Fibroblast of peridontal ligament (primary cell): ENCODE data around the gene STK33.

Source experiments
- DNase-seq: peaks from one replicate; pipeline ENCODE4 v3.0.0-alpha.2; 2010; ENCODE audit errors: extremely low read depth

Gene STK33

GRCh38 chr11:8356216-8356615, 237.8 kb downstream of the STK33 start:
- no peak for DNase-seq

DNA sequence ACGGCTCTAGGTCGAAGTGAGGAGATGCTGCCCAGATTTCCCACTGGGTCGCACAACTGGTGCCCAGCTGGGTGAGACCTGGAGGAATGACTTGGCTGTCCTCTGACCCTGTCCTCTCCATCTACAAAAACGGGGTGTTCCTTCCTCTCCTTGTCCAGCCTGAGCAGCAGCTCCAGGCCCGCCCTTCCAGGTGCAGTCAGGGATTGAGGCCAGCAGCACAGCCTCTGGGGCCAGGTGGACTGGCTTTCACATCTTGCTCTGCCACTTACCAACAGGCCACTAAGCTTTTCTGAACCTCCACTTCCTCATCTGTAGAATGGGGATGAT, 238.6 kb downstream of the STK33 start:
- DNase-seq = no peak

- DNase-seq = peak; percentile 1
Observed at GRCh38 chr11:8354622-8355415, 239.2 kb downstream of the STK33 start.

DNA sequence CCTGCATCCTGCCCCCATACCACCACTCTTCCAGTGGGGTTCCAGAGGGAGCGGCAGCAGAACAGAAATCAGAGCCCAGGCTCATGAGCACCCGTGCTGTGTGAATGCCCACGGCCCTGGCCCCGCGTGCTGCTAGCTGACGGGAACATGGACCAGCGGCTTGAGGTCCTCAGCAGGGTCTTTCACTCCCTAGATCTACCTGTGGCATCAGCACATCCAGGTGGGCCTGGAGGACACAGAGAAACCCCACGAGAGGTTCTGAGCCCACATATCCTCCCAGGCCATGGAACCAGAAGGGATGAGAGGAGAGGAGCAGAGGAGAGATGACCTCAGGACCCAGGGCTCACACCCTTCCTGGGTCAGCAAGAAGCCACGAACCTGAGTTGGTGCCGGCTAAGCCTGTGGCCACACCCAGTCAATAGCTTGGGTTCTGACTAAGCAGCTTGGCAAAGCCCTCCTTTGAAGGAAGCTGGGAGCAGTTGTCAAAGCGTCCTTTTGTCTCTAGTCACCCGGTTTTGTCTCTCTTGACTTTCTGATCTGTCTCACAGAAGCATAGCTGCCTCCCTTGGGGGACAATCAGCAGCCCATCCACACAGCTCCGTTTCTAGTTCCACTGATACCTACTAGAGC, 241.0 kb downstream of the STK33 start:
- DNase-seq = no peak

DNA sequence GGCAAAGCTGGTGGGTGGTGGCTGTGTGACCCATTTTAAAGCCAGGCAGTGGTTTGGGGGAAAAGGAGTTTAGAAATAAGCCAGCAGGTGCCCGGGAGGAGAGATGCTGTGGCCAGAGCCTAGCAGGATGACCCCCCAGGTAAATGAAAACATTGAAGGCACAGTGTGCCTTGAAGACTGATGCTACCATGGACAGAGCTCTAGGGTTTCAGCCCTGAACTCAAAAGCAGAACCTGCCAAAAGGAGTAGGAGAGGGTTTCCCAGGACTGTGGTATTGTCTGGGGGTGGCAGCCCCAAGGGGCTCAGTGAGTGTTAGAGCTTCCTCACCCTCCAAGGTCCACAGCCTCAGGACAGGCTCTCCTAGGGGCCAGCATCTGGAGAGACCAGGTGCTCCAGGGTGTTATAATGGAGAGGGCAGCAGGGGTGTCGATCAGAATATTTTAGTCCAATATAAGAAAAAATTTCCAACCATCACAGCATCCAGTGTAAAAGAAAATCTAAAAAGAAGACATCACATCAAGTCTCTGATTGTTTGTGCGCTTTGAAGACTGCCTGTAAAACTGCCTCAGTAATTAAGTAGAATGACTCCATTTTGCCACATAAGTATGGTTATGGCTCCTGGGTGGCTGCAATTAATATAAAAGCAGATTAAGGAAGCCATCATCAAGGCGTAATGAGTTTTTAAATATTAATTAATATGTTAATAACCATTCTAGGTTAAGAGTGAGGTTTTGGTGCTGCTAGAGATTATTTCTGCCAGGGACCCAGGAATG, 241.7 kb downstream of the STK33 start:
- DNase-seq = no peak

DNA sequence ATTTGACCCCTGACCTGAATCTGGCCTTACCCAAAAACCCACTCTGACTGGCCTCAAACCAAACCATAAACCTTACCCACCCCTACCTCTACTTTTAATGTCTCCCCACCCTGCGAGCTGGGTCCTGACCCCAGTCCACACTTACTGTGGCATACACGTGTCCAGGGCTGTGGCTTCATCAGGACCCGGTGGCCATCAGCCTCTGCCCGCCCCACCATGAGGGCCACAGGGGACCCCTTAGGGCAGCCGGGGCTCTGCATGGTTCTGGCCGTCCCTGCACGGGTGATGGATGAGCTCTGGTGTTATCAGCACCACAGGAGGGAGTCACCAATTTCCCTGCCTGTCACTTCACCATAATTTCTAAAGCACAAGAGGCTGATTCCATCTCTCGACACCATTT, 242.8 kb downstream of the STK33 start:
- no peak for DNase-seq

GRCh38 chr11:8347978-8348377, 246.1 kb downstream of the STK33 start:
- no peak for DNase-seq

GRCh38 chr11:8346157-8346755, 247.8 kb downstream of the STK33 start:
- no peak for DNase-seq

GRCh38 chr11:8345179-8345578, 248.8 kb downstream of the STK33 start:
- DNase-seq = no peak

DNA sequence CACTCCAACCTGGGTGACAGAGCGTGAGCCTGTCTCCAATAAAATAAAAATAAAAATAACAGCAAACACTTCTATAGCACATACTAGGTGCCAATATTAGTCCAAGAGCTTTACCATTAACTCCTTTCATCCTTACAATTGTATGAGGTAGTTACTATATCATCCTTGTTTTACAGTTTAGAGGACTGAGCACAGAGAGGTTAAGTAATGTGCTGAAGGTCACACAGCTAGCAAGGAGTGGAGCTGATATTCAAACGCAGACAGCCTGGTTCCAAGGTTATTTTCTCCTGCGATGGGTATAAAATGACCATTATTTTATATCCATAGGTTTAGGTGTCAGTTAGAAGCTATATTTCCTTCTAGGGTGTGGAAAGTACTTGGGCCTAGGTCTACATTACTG, 249.7 kb downstream of the STK33 start:
- no peak for DNase-seq

DNA sequence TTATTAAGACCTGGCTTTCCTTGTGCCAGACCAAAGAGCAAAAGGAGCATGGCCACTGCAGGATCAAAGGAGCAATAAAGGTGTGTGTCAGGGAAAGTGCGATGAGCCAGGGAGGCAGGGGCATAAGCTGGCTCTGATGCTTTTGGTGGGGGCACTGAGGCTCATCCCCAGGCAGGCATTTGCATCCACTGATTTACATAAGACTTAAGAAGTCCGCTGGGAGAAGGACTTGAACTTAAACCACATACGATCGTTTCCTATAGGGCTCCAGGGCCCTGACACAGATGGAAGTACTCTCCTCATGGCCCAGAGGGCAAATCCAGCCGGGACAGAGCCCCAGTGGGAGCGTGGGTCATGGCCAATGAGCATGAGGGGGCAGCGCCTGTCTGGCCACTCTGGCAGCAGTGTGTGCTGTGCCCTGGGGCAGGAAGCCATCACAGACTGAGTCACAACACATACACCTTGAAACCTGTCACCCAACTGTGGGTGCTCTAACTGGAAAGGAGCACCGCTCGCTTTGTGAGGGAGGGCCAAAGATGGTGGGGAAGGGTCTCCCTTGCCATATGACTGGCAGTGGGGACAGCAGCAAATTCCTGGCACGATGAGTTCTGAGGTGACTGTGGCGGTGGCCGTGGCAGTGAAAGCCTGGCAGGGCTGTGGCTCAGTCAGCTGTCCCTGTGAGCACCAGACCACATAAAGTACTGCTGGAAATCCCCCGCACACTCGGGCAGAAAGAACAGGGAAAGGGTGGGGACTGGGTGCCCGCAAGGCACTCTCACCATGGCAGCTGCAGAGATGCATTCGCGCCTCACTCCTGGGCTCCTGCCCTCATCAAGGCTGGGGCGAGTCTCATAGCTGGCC, 251.0 kb downstream of the STK33 start:
- DNase-seq = no peak

GRCh38 chr11:8341996-8342395, 252.0 kb downstream of the STK33 start:
- DNase-seq = no peak
